ENCODE data around the gene LIN7C. TPM values are rescaled to one million over a fixed set of nuclear protein-coding genes. Genes with fewer than 3 reads are reported as not detected.

Gene LIN7C
- total RNA-seq, 2 experiments from 2014 or later: 19.7 to 31.6 TPM

- H3K79me2 ChIP-seq (ENCODE audit: insufficient read depth, low read depth, low read length): no peaks in the 10 kb centered on the region
- BruUV-seq (replicated peaks): no TSS peak
- ChIA-PET POLR2A (interaction anchor here (0.6 to 1.2 kb wide), 2 partner anchors 37 to 88 kb away, joined by 3 to 4 read pairs; no protein-coding TSS in a partner anchor), CTCF (ENCODE audit: unreplicated experiment) (no interaction called here)
- H3K4me3 ChIP-seq (ENCODE audit: low read depth, low read length, poor library complexity, severe bottlenecking): no peak overlapping the region
- intact Hi-C loops (cut with micrococcal nuclease; ENCODE audit: unreplicated experiment): no loop called here
- no peaks in the 10 kb centered on the region for H3K9me3 ChIP-seq (ENCODE audit: low read length)
- H3K4me1 ChIP-seq (ENCODE audit: insufficient read depth, low read length, poor library complexity, severe bottlenecking): no peaks in the 10 kb centered on the region
- H4K20me1 ChIP-seq (ENCODE audit: insufficient read depth, low read length): no peaks in the 10 kb centered on the region
- H3K9me2 ChIP-seq (ENCODE audit: insufficient read depth, low read length): no peaks in the 10 kb centered on the region
- no peak overlapping the region for H2AFZ ChIP-seq (ENCODE audit: low read length)
- no peak for DNase-seq (ENCODE audit: low spot score)
- H3K36me3 ChIP-seq (ENCODE audit: insufficient read depth, low read length): no peaks in the 10 kb centered on the region
- TF ChIP-seq EZH2phosphoT487 (IDR thresholded peaks at IDR 0.05; ENCODE audit: borderline replicate concordance, low read depth, low read length) (no peak), CTCF (conservative IDR thresholded peaks at IDR 0.05; ENCODE audit: low read length) (peak; percentile 36; the same call in 1 of the 2 replicates)
- no peak overlapping the region for H3K27ac ChIP-seq (ENCODE audit: low read depth, low read length, poor library complexity, severe bottlenecking)
- no peak overlapping the region for H3K4me2 ChIP-seq (ENCODE audit: low read length)
Measured at GRCh38 chr11:27528712-27529111, 22.1 kb upstream of the LIN7C start.

- Histone ChIP-seq H3K9me2 (ENCODE audit: insufficient read depth, low read length) (no peaks in the 10 kb centered on the region), H3K36me3 (ENCODE audit: insufficient read depth, low read length) (no peaks in the 10 kb centered on the region), H3K9me3 (ENCODE audit: low read length) (no peaks in the 10 kb centered on the region), H3K27ac (ENCODE audit: low read depth, low read length, poor library complexity, severe bottlenecking) (no peak overlapping the region), H3K79me2 (ENCODE audit: insufficient read depth, low read depth, low read length) (no peaks in the 10 kb centered on the region), H3K4me3 (ENCODE audit: low read depth, low read length, poor library complexity, severe bottlenecking) (no peak overlapping the region), H3K4me1 (ENCODE audit: insufficient read depth, low read length, poor library complexity, severe bottlenecking) (no peaks in the 10 kb centered on the region), H2AFZ (ENCODE audit: low read length) (no peak overlapping the region), H3K4me2 (ENCODE audit: low read length) (no peak overlapping the region), H4K20me1 (ENCODE audit: insufficient read depth, low read length) (no peaks in the 10 kb centered on the region)
- DNase-seq (ENCODE audit: low spot score): no peak
- POLR2A ChIA-PET: no interaction called here
- TF ChIP-seq EZH2phosphoT487 (IDR thresholded peaks at IDR 0.05; ENCODE audit: borderline replicate concordance, low read depth, low read length): no peak
- no peak for TF ChIP-seq CTCF (conservative IDR thresholded peaks at IDR 0.05; ENCODE audit: low read length)
- BruUV-seq (replicated peaks): no TSS peak
- intact Hi-C loops (cut with micrococcal nuclease; ENCODE audit: unreplicated experiment): no loop called here
- CTCF ChIA-PET (ENCODE audit: unreplicated experiment): no interaction called here
Measured at GRCh38 chr11:27526535-27526934, 20.0 kb upstream of the LIN7C start.

GRCh38 chr11:27525824-27526516 is 19.4 kb upstream of the LIN7C start:
- BruUV-seq (replicated peaks): no TSS peak
- Histone ChIP-seq H3K36me3 (ENCODE audit: insufficient read depth, low read length) (no peaks in the 10 kb centered on the region), H3K27ac (ENCODE audit: low read depth, low read length, poor library complexity, severe bottlenecking) (no peak overlapping the region), H3K4me3 (ENCODE audit: low read depth, low read length, poor library complexity, severe bottlenecking) (no peak overlapping the region), H4K20me1 (ENCODE audit: insufficient read depth, low read length) (no peaks in the 10 kb centered on the region), H3K9me2 (ENCODE audit: insufficient read depth, low read length) (no peaks in the 10 kb centered on the region), H3K4me2 (ENCODE audit: low read length) (no peak overlapping the region), H2AFZ (ENCODE audit: low read length) (no peak overlapping the region), H3K79me2 (ENCODE audit: insufficient read depth, low read depth, low read length) (no peaks in the 10 kb centered on the region), H3K4me1 (ENCODE audit: insufficient read depth, low read length, poor library complexity, severe bottlenecking) (no peaks in the 10 kb centered on the region), H3K9me3 (ENCODE audit: low read length) (no peaks in the 10 kb centered on the region)
- intact Hi-C loops (cut with micrococcal nuclease; ENCODE audit: unreplicated experiment): no loop called here
- CTCF ChIA-PET (ENCODE audit: unreplicated experiment): no interaction called here
- TF ChIP-seq CTCF (conservative IDR thresholded peaks at IDR 0.05; ENCODE audit: low read length) (no peak), EZH2phosphoT487 (IDR thresholded peaks at IDR 0.05; ENCODE audit: borderline replicate concordance, low read depth, low read length) (no peak)
- no peak for DNase-seq (ENCODE audit: low spot score)
- POLR2A ChIA-PET: no interaction called here
